Erythroblast (primary cell): ENCODE data around the gene ITGA2.

Experiments
- GATA1 ChIP-seq: IDR thresholded peaks from 2 replicates; pipeline ENCODE4 v1.6.1; 2011; ENCODE audit warnings: low read depth, mild to moderate bottlenecking, control low read depth, low read length, moderate library complexity
- POLR2A ChIP-seq: IDR thresholded peaks from 2 replicates; pipeline ENCODE4 v1.6.1; 2011; ENCODE audit warnings: mild to moderate bottlenecking, low read length

- TF ChIP-seq POLR2A (no peak), GATA1 (no peak)
Measured at GRCh38 chr5:53010814-53011213, 21.7 kb downstream of the ITGA2 start.
